ENCODE data around the gene NXPH1.

DNA sequence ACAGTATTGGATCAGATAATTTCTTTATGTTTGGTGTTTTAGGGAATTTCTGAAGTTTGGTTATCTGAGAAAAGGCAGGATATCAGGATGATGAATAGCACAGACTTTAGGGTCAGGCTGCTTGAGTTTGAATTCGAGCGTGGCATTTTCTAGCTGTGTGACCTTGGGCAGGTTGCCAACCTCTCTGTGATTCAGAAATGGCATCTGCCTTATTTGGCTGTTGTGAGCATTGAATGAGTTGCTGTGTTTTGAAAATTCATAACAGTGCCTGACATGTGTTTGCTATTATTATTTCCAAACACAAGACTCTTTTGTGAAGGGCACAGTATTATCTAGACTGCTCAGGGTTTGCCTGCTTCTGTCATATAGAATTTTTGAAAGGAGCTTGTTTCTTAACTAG lies 66.9 kb downstream of the NXPH1 start:
- TF ChIP-seq, protein P1, sequence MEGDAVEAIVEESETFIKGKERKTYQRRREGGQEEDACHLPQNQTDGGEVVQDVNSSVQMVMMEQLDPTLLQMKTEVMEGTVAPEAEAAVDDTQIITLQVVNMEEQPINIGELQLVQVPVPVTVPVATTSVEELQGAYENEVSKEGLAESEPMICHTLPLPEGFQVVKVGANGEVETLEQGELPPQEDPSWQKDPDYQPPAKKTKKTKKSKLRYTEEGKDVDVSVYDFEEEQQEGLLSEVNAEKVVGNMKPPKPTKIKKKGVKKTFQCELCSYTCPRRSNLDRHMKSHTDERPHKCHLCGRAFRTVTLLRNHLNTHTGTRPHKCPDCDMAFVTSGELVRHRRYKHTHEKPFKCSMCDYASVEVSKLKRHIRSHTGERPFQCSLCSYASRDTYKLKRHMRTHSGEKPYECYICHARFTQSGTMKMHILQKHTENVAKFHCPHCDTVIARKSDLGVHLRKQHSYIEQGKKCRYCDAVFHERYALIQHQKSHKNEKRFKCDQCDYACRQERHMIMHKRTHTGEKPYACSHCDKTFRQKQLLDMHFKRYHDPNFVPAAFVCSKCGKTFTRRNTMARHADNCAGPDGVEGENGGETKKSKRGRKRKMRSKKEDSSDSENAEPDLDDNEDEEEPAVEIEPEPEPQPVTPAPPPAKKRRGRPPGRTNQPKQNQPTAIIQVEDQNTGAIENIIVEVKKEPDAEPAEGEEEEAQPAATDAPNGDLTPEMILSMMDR (IDR thresholded peaks at IDR 0.05) = no peak
- no peak for TF ChIP-seq POLR2A (IDR thresholded peaks at IDR 0.05)
